Breast epithelium (tissue), 3 donors: Measurements from ENCODE around the gene CDH13.

Source experiments
- CTCF ChIP-seq, 3 donors: fragments of 450-650 bp; IDR thresholded peaks; one replicate each; pipeline ENCODE4 v1.5.1; 2016 to 2017; ENCODE audit warnings: antibody characterized with exemption in 3 of 3, mild to moderate bottlenecking in 3 of 3, moderate library complexity in 3 of 3
- POLR2A ChIP-seq: fragments of 450-650 bp; IDR thresholded peaks from one replicate; pipeline ENCODE4 v1.6.1; 2016; ENCODE audit warnings: antibody characterized with exemption, mild to moderate bottlenecking, moderate library complexity

GRCh38 chr16:83407928-83408327 lies 781.2 kb downstream of the CDH13 start:
- TF ChIP-seq POLR2A = no peak
- TF ChIP-seq CTCF (IDR thresholded peaks at IDR 0.05) = no peak
